Naive B cell (primary cell): ENCODE results near the gene PELI2. TPM values are rescaled to one million over a fixed set of nuclear protein-coding genes. Genes with fewer than 3 reads are reported as not detected.

ENCODE experiments used
- ATAC-seq, 2 donors: fragments of 150-1000 bp; cut with Tn5 transposase; 2 replicates each; pipeline ENCODE4 v1.10.0; 2021; ENCODE audit warnings: low read depth in 2 of 2, mild to moderate bottlenecking in 2 of 2, moderate library complexity in 2 of 2
- DNase-seq: peaks from one replicate; pipeline ENCODE4 v3.0.0; 2022
- H3K27ac Mint-ChIP-seq, 6 donors: one replicate each; pipeline ENCODE4 v1.8.0; 2020 to 2022; ENCODE audit warnings: mild to moderate bottlenecking in 6 of 6, mixed read lengths in 6 of 6, moderate library complexity in 5 of 6, inconsistent platforms in 2 of 6
- H3K27me3 Mint-ChIP-seq, 3 donors: one replicate each; pipeline ENCODE4 v1.8.0; 2021 to 2022; ENCODE audit warnings: mixed read lengths in 3 of 3, mild to moderate bottlenecking in 1 of 3
- H3K36me3 Mint-ChIP-seq, 2 donors: one replicate each; pipeline ENCODE4 v1.8.0; 2020 to 2022; ENCODE audit warnings: mixed read lengths in 2 of 2, inconsistent platforms in 1 of 2, mild to moderate bottlenecking in 1 of 2
- H3K4me1 Mint-ChIP-seq, 3 donors: one replicate each; pipeline ENCODE4 v1.8.0; 2020 to 2022; ENCODE audit warnings: mixed read lengths in 3 of 3, inconsistent platforms in 1 of 3, mild to moderate bottlenecking in 1 of 3, moderate library complexity in 1 of 3
- H3K4me3 Mint-ChIP-seq, 8 donors: one replicate each; pipeline ENCODE4 v1.8.0; 2020 to 2022; ENCODE audit warnings: mild to moderate bottlenecking in 8 of 8, mixed read lengths in 8 of 8, moderate library complexity in 8 of 8, inconsistent platforms in 2 of 8
- H3K9me3 Mint-ChIP-seq, 7 donors: one replicate each; pipeline ENCODE4 v1.8.0; 2020 to 2022; ENCODE audit warnings: mixed read lengths in 7 of 7, mild to moderate bottlenecking in 5 of 7, inconsistent platforms in 2 of 7, moderate library complexity in 1 of 7
- polyA plus RNA-seq, 6 donors: library from polyadenylated mRNA; unstranded; fragments of 300-500 nt; fragmentation: Illumina TruSeq; gene quantifications; one replicate each; pipeline ENCODE4 v1.2.3, GENCODE V29; 2021; ENCODE audit warnings: low read depth in 6 of 6

The PELI2 gene
- polyA plus RNA-seq, 6 donors from 2014 or later: 1.5 to 6.0 (median 3.4) TPM

GRCh38 chr14:56137453-56137807 is 19.2 kb downstream of the PELI2 start:
- Mint-ChIP-seq H3K36me3 (no peaks in the 10 kb centered on the region), H3K4me1 (peaks cover 39 to 50% (median 48%) of the 10 kb centered on the region in 3 donors), H3K9me3 (no peaks in the 10 kb centered on the region), H3K27ac (peak overlapping the region in 2 of 6 donors; percentile 43 to 69), H3K27me3 (no peaks in the 10 kb centered on the region), H3K4me3 (peak overlapping the region in 1 of 8 donors; percentile 42)
- DNase-seq: no peak
- ATAC-seq: no peak

- Mint-ChIP-seq H3K4me1 (peaks cover 36 to 47% (median 45%) of the 10 kb centered on the region in 3 donors), H3K27me3 (no peaks in the 10 kb centered on the region), H3K4me3 (peak overlapping the region in 1 of 8 donors; percentile 9), H3K36me3 (no peaks in the 10 kb centered on the region), H3K9me3 (no peaks in the 10 kb centered on the region), H3K27ac (peak overlapping the region in 3 of 6 donors; percentile 31 to 69 (median 49))
- DNase-seq (no peak), ATAC-seq (peak in 1 of 2 donors; percentile 41)
Measured at GRCh38 chr14:56137849-56138248, 19.6 kb downstream of the PELI2 start.

- Mint-ChIP-seq H3K27me3 (no peaks in the 10 kb centered on the region), H3K9me3 (no peaks in the 10 kb centered on the region), H3K27ac (peak overlapping the region in 2 of 6 donors; percentile 2 to 5), H3K4me1 (peaks cover 33 to 43% (median 38%) of the 10 kb centered on the region in 3 donors), H3K4me3 (peak overlapping the region in 2 of 8 donors; percentile 8 to 22), H3K36me3 (no peaks in the 10 kb centered on the region)
- ATAC-seq (no peak), DNase-seq (no peak)
Measured at GRCh38 chr14:56138928-56139327, 20.7 kb downstream of the PELI2 start.

- peaks cover 34 to 43% (median 40%) of the 10 kb centered on the region in 3 donors for H3K4me1 Mint-ChIP-seq
- no peak for DNase-seq
Measured at GRCh38 chr14:56142314-56142713, 24.1 kb downstream of the PELI2 start.

GRCh38 chr14:56143025-56143424 is 24.8 kb downstream of the PELI2 start:
- DNase-seq: no peak
- no peak for ATAC-seq
- H3K27ac Mint-ChIP-seq: peak overlapping the region in 1 of 6 donors; percentile 78
- no peaks in the 10 kb centered on the region for H3K27me3 Mint-ChIP-seq
- H3K4me3 Mint-ChIP-seq: no peak overlapping the region
- no peaks in the 10 kb centered on the region for H3K9me3 Mint-ChIP-seq
- peaks cover 36 to 43% (median 41%) of the 10 kb centered on the region in 3 donors for H3K4me1 Mint-ChIP-seq
- H3K36me3 Mint-ChIP-seq: no peaks in the 10 kb centered on the region

More at GRCh38 chr14:56142314-56142713, 24.1 kb downstream of the PELI2 start:
- H3K4me3 Mint-ChIP-seq: no peak overlapping the region
- no peaks in the 10 kb centered on the region for H3K36me3 Mint-ChIP-seq
- H3K27me3 Mint-ChIP-seq: no peaks in the 10 kb centered on the region
- no peak for ATAC-seq
- H3K27ac Mint-ChIP-seq: no peak overlapping the region
- no peaks in the 10 kb centered on the region for H3K9me3 Mint-ChIP-seq

- DNase-seq: no peak
- no peaks in the 10 kb centered on the region for H3K36me3 Mint-ChIP-seq
- no peaks in the 10 kb centered on the region for H3K27me3 Mint-ChIP-seq
- no peak for ATAC-seq
- H3K27ac Mint-ChIP-seq: no peak overlapping the region
- no peak overlapping the region for H3K4me3 Mint-ChIP-seq
- peaks cover 42 to 48% (median 46%) of the 10 kb centered on the region in 3 donors for H3K4me1 Mint-ChIP-seq
- no peaks in the 10 kb centered on the region for H3K9me3 Mint-ChIP-seq
Measured at GRCh38 chr14:56144176-56144575, 26.0 kb downstream of the PELI2 start.

- H3K4me3 Mint-ChIP-seq: no peak overlapping the region
- H3K36me3 Mint-ChIP-seq: no peaks in the 10 kb centered on the region
- ATAC-seq (no peak), DNase-seq (no peak)
- H3K27ac Mint-ChIP-seq: peak overlapping the region in 1 of 6 donors; percentile 5
- no peaks in the 10 kb centered on the region for H3K27me3 Mint-ChIP-seq
- H3K4me1 Mint-ChIP-seq: peaks cover 45 to 53% (median 53%) of the 10 kb centered on the region in 3 donors
- no peaks in the 10 kb centered on the region for H3K9me3 Mint-ChIP-seq
Measured at GRCh38 chr14:56145181-56145769, 27.1 kb downstream of the PELI2 start.

- Mint-ChIP-seq H3K27me3 (no peaks in the 10 kb centered on the region), H3K4me1 (peaks cover 50 to 60% (median 55%) of the 10 kb centered on the region in 3 donors), H3K9me3 (no peaks in the 10 kb centered on the region), H3K27ac (peak overlapping the region in 1 of 6 donors; percentile 0), H3K36me3 (no peaks in the 10 kb centered on the region), H3K4me3 (no peak overlapping the region)
- ATAC-seq (no peak), DNase-seq (no peak)
Measured at GRCh38 chr14:56145965-56146364, 27.8 kb downstream of the PELI2 start.

GRCh38 chr14:56147449-56147848 is 29.2 kb downstream of the PELI2 start:
- Mint-ChIP-seq H3K27me3 (no peaks in the 10 kb centered on the region), H3K4me1 (peaks cover 62 to 70% (median 68%) of the 10 kb centered on the region in 3 donors), H3K4me3 (peak overlapping the region in 4 of 8 donors; percentile 48 to 72 (median 64)), H3K36me3 (no peaks in the 10 kb centered on the region), H3K9me3 (no peaks in the 10 kb centered on the region), H3K27ac (no peak overlapping the region)
- no peak for ATAC-seq
- DNase-seq: no peak

- peak overlapping the region in 2 of 6 donors; percentile 0 to 2 for H3K27ac Mint-ChIP-seq
Measured at GRCh38 chr14:56147986-56148901, 30.0 kb downstream of the PELI2 start.

GRCh38 chr14:56149151-56149550 is 30.9 kb downstream of the PELI2 start:
- DNase-seq (no peak), ATAC-seq (no peak)
- no peaks in the 10 kb centered on the region for H3K36me3 Mint-ChIP-seq
- no peak overlapping the region for H3K27ac Mint-ChIP-seq
- H3K27me3 Mint-ChIP-seq: no peaks in the 10 kb centered on the region
- peak overlapping the region in 2 of 8 donors; percentile 5 to 37 for H3K4me3 Mint-ChIP-seq
- H3K9me3 Mint-ChIP-seq: peaks cover 0 to 1% (median 0%) of the 10 kb centered on the region in 7 donors
- peaks cover 58 to 75% (median 70%) of the 10 kb centered on the region in 3 donors for H3K4me1 Mint-ChIP-seq

More at GRCh38 chr14:56147986-56148901, 30.0 kb downstream of the PELI2 start:
- DNase-seq (no peak), ATAC-seq (peak in 1 of 2 donors; percentile 30)
- Mint-ChIP-seq H3K9me3 (no peaks in the 10 kb centered on the region), H3K36me3 (no peaks in the 10 kb centered on the region), H3K4me3 (peak overlapping the region in 7 of 8 donors; percentile 7 to 72 (median 52)), H3K27me3 (no peaks in the 10 kb centered on the region), H3K4me1 (peaks cover 58 to 73% (median 70%) of the 10 kb centered on the region in 3 donors)

GRCh38 chr14:56149995-56150394 is 31.8 kb downstream of the PELI2 start:
- H3K27me3 Mint-ChIP-seq: no peaks in the 10 kb centered on the region
- peak overlapping the region in 1 of 6 donors; percentile 36 for H3K27ac Mint-ChIP-seq
- peaks cover 55 to 71% (median 64%) of the 10 kb centered on the region in 3 donors for H3K4me1 Mint-ChIP-seq
- ATAC-seq (no peak), DNase-seq (no peak)
- H3K36me3 Mint-ChIP-seq: peaks cover 0 to 5% of the 10 kb centered on the region in 2 donors
- peaks cover 0 to 10% (median 4%) of the 10 kb centered on the region in 7 donors for H3K9me3 Mint-ChIP-seq
- H3K4me3 Mint-ChIP-seq: no peak overlapping the region

- no peak for DNase-seq
- no peak overlapping the region for H3K4me3 Mint-ChIP-seq
- H3K36me3 Mint-ChIP-seq: peaks cover 0 to 5% of the 10 kb centered on the region in 2 donors
- no peaks in the 10 kb centered on the region for H3K27me3 Mint-ChIP-seq
- peaks cover 54 to 65% (median 63%) of the 10 kb centered on the region in 3 donors for H3K4me1 Mint-ChIP-seq
- ATAC-seq: peak in 1 of 2 donors; percentile 63
- peak overlapping the region in 2 of 6 donors; percentile 14 to 75 for H3K27ac Mint-ChIP-seq
- H3K9me3 Mint-ChIP-seq: peaks cover 0 to 11% (median 4%) of the 10 kb centered on the region in 7 donors
Measured at GRCh38 chr14:56150645-56151345, 32.6 kb downstream of the PELI2 start.
